CD8-positive, alpha-beta memory T cell (primary cell): ENCODE measurements around the gene VPS25. TPM values are rescaled to one million over a fixed set of nuclear protein-coding genes. Genes with fewer than 3 reads are reported as not detected.

Experiments used
- CTCF ChIA-PET: fragments of 350-600 bp; sonication (Branson Sonifier 250); formaldehyde crosslinking; loops from one replicate; lab custom pipeline; 2021; ENCODE audit warnings: antibody characterized with exemption; lab: Charles Lee
- POLR2A ChIA-PET: fragments of 350-600 bp; sonication (Branson Sonifier 250); formaldehyde crosslinking; loops from one replicate; lab custom pipeline; 2021; ENCODE audit warnings: antibody characterized with exemption; lab: Charles Lee
- DNase-seq, 5 donors: peaks; one replicate each; pipeline versions ENCODE4 v3.0.0 to v3.0.0-alpha.2; 2020 to 2022; ENCODE audit warnings: mixed read lengths in 1 of 5
- H3K27ac ChIP-seq: one replicate; pipeline ENCODE4 v1.7.0; 2013; ENCODE audit warnings: low read depth, mild to moderate bottlenecking, low read length, moderate library complexity
- H3K27me3 ChIP-seq: 2 replicates; pipeline ENCODE4 v1.7.0; 2013; ENCODE audit warnings: low read length, mild to moderate bottlenecking; ENCODE audit not compliant: insufficient read depth, poor library complexity, severe bottlenecking
- H3K36me3 ChIP-seq: 2 replicates; pipeline ENCODE4 v1.7.0; 2013; ENCODE audit warnings: mild to moderate bottlenecking, low read length, moderate library complexity; ENCODE audit not compliant: insufficient read depth
- H3K4me1 ChIP-seq: 2 replicates; pipeline ENCODE4 v1.7.0; 2013; ENCODE audit warnings: mild to moderate bottlenecking, low read length, moderate library complexity; ENCODE audit not compliant: insufficient read depth
- H3K4me3 ChIP-seq: 2 replicates; pipeline ENCODE4 v1.7.0; 2013; ENCODE audit warnings: mild to moderate bottlenecking, low read length
- H3K9me3 ChIP-seq: 2 replicates; pipeline ENCODE4 v1.7.0; 2013; ENCODE audit warnings: mild to moderate bottlenecking, low read length
- H3K27ac Mint-ChIP-seq, 8 donors: one replicate each; pipeline ENCODE4 v1.8.0; 2020 to 2021; ENCODE audit warnings: mixed read lengths in 8 of 8, mild to moderate bottlenecking in 6 of 8, inconsistent platforms in 3 of 8, moderate library complexity in 3 of 8
- H3K27me3 Mint-ChIP-seq, 2 donors: one replicate each; pipeline ENCODE4 v1.8.0; 2020 to 2021; ENCODE audit warnings: mixed read lengths in 2 of 2, mild to moderate bottlenecking in 1 of 2, moderate library complexity in 1 of 2
- H3K36me3 Mint-ChIP-seq, 3 donors: one replicate each; pipeline ENCODE4 v1.8.0; 2020 to 2021; ENCODE audit warnings: mixed read lengths in 3 of 3, inconsistent platforms in 1 of 3, mild to moderate bottlenecking in 1 of 3
- H3K4me1 Mint-ChIP-seq, 3 donors: one replicate each; pipeline ENCODE4 v1.8.0; 2020 to 2021; ENCODE audit warnings: mixed read lengths in 3 of 3, inconsistent platforms in 1 of 3, mild to moderate bottlenecking in 1 of 3
- H3K4me3 Mint-ChIP-seq, 7 donors: one replicate each; pipeline ENCODE4 v1.8.0; 2020 to 2021; ENCODE audit warnings: mixed read lengths in 7 of 7, mild to moderate bottlenecking in 6 of 7, moderate library complexity in 4 of 7, inconsistent platforms in 2 of 7
- H3K9me3 Mint-ChIP-seq, 5 donors: one replicate each; pipeline ENCODE4 v1.8.0; 2020 to 2022; ENCODE audit warnings: mixed read lengths in 5 of 5, mild to moderate bottlenecking in 3 of 5, moderate library complexity in 2 of 5, inconsistent platforms in 1 of 5
- polyA plus RNA-seq: library from polyadenylated mRNA; unstranded; fragments of 300-500 nt; fragmentation: Illumina TruSeq; gene quantifications from one replicate; pipeline ENCODE4 v1.2.3, GENCODE V29; 2021
- total RNA-seq, 2 experiments: library from RNA; stranded (reverse); gene quantifications; one replicate each; pipeline ENCODE4 v1.2.3, GENCODE V29; 2021

VPS25 gene
- total and polyA plus RNA-seq, 3 experiments from 2014 or later, result 63.8 to 108 (median 101) TPM

DNA sequence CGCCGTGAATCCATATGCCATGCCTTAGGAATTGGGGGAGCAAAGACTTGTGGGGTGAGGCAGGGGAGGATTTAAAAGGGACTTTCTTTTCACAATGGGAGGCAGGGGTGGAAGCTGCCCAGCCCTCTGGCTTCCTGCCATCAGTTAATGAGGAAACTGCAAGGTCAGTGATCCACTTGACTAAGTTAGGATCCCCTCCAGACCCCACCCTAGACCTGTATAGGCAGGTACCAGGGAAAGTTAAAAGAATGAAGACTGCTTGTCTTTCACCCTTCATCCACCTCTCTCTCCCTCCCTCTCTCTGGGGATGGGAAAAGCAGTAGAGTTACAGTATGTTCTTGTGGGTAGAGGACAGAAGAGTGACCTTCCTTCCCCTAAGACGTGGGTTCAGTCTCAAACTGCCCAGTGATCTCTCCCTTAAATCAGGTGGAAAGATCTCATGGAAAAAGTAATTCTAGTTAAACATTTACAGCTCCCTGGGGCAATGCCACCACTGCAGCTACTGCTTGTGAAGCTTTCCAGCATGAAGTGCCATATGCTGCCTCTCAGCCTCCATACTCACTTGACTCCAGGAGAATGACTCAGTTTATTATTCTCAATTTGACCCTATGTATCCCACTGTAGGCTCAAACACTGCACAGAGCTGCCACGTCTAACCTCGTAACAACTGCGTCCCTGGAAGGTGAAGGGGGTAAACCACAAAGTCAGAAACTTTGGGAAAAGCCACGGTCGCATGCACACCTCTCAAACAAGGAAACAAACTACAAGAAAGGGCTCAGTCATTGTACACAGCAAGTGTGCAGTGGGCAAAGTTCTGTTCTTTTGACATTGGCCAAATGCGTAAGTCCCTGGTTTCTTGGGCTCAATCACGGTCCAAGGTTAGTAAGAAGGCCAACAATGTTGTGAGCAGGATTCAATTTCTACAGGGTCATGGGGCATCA is 24.1 kb downstream of the VPS25 start:
- Mint-ChIP-seq H3K4me3 (peak overlapping the region; percentile 94 to 97 (median 95)), H3K27ac (peak overlapping the region in 4 of 8 donors; percentile 39 to 57 (median 52)), H3K27me3 (peaks cover 0 to 3% of the 10 kb centered on the region in 2 donors), H3K9me3 (no peaks in the 10 kb centered on the region), H3K36me3 (peaks cover 0 to 11% (median 5%) of the 10 kb centered on the region in 3 donors), H3K4me1 (peaks cover 22 to 31% (median 31%) of the 10 kb centered on the region in 3 donors)
- Histone ChIP-seq H3K4me1 (peaks cover 18% of the 10 kb centered on the region), H3K27ac (peak overlapping the region; percentile 27), H3K4me3 (peak overlapping the region; percentile 67), H3K27me3 (no peaks in the 10 kb centered on the region), H3K9me3 (no peaks in the 10 kb centered on the region), H3K36me3 (no peaks in the 10 kb centered on the region)
- ChIA-PET POLR2A (interaction anchor here (0.8 kb wide), 1 partner anchor 24 kb away, joined by 3 read pairs; the partner anchor contains the start of gene VPS25), CTCF (no interaction called here)
- no peak for DNase-seq

DNA sequence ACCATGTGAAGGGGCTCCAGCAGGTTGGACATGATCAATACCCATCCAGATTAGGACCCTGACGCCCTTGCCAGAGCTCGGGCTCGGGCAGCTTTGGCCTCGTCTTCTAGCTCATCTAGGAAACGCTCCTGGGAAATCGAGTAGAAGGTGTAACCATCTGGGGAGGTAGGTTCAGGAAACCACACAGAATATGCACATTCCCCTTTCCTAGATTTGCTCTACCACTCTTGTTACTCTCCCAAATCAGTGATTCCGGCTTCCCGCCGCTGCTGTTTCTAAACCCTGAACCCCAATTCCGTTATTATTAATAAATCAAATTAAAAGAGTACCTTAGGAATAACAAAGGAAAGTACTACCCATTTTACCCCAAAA is 24.7 kb downstream of the VPS25 start:
- Histone ChIP-seq H3K4me3 (peak overlapping the region; percentile 67), H3K36me3 (no peaks in the 10 kb centered on the region), H3K27ac (peak overlapping the region; percentile 27), H3K27me3 (no peaks in the 10 kb centered on the region), H3K4me1 (peaks cover 18% of the 10 kb centered on the region), H3K9me3 (no peaks in the 10 kb centered on the region)
- Mint-ChIP-seq H3K9me3 (no peaks in the 10 kb centered on the region), H3K4me1 (peaks cover 22 to 31% (median 31%) of the 10 kb centered on the region in 3 donors), H3K4me3 (peak overlapping the region; percentile 94 to 97 (median 95)), H3K36me3 (peaks cover 0 to 11% (median 5%) of the 10 kb centered on the region in 3 donors), H3K27me3 (peaks cover 0 to 3% of the 10 kb centered on the region in 2 donors), H3K27ac (peak overlapping the region in 7 of 8 donors; percentile 40 to 93 (median 90))
- CTCF ChIA-PET, result interaction anchor here (0.7 to 1.0 kb wide), 2 partner anchors 26 to 34 kb away, joined by 3 to 4 read pairs; partner anchors contain the start of gene BECN1
- POLR2A ChIA-PET, result interaction anchor here (0.8 to 1.5 kb wide), 2 partner anchors 25 to 26 kb away, joined by 3 to 8 read pairs; partner anchors contain the start of genes BECN1 and VPS25
- DNase-seq, result no peak

DNA sequence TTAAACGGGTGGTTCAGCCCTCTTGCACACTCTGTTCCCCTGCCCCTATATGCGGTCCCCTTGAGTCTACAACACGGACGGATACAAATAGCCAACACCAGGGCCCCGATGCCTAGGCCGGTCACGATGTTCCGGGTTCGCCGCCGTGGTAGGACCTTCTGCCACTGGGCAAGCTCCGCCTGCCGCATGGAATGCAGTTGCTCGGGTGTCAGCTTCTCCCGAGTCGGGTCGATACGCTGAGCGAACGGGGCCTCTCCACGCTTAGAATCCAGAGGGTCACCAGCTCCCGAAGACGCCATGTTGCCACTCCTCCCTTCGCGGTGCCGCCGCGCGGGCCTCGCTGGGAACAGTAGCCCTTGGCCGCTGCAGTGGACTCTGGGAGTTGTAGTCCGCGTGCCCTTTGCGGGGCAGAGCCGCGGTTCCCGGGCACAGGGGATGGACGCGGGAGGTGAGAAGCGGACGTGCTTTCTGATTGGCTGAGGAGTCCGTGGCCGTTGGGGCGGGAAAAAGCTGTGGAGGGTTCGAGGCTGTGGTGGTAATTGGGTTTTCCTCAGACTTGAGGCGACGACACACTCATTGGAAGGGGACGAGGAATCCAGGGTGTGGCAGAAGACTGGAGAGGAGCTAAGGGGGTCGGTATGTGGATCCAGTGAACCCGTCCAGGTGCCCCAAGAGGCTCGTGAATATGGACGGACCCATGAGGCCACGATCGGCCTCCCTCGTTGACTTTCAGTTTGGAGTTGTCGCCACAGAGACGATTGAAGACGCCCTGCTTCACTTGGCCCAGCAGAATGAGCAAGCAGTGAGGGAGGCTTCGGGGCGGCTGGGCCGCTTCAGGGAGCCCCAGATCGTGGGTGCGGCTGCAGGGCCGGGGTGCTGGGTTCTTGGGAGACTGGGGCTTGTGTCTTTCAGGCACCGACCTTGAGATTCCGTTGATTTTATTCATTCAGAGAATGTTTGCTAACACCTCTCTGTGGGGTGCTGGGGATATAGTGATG is 25.4 kb downstream of the VPS25 start, which contains the start of the genes CNTD1 and COA3:
TSS of gene CNTD1 (plus strand) at position 479 of the 998 bp plus-strand sequence. CDS start at position 686, 207 bp downstream.
TSS of gene COA3 (minus strand) at position 322 of the 998 bp plus-strand sequence. CDS start at position 299, 23 bp downstream.
- Histone ChIP-seq H3K4me3 (peak within 1 kb of the TSS; percentile 67), H3K4me1 (peaks cover 18% of the 10 kb centered on the region), H3K9me3 (no peaks in the 10 kb centered on the region), H3K27ac (peak within 1 kb of the TSS; percentile 27), H3K36me3 (no peaks in the 10 kb centered on the region), H3K27me3 (no peaks in the 10 kb centered on the region)
- Mint-ChIP-seq H3K4me1 (peaks cover 22 to 31% (median 31%) of the 10 kb centered on the region in 3 donors), H3K9me3 (no peaks in the 10 kb centered on the region), H3K27me3 (peaks cover 0 to 3% of the 10 kb centered on the region in 2 donors), H3K4me3 (peak within 1 kb of the TSS; percentile 94 to 97 (median 95)), H3K36me3 (peaks cover 0 to 11% (median 5%) of the 10 kb centered on the region in 3 donors), H3K27ac (peak within 1 kb of the TSS in 7 of 8 donors; percentile 40 to 93 (median 90))
- peak; percentile 54 to 76 (median 58) for DNase-seq
- POLR2A ChIA-PET, result interaction anchor here (0.7 to 1.5 kb wide), 3 partner anchors 21 to 26 kb away, joined by 3 to 8 read pairs (median 3); partner anchors contain the start of genes BECN1 and VPS25
- CTCF ChIA-PET, result interaction anchor here (0.7 to 1.0 kb wide), 2 partner anchors 25 to 35 kb away, joined by 3 to 4 read pairs; partner anchors contain the start of gene BECN1

DNA sequence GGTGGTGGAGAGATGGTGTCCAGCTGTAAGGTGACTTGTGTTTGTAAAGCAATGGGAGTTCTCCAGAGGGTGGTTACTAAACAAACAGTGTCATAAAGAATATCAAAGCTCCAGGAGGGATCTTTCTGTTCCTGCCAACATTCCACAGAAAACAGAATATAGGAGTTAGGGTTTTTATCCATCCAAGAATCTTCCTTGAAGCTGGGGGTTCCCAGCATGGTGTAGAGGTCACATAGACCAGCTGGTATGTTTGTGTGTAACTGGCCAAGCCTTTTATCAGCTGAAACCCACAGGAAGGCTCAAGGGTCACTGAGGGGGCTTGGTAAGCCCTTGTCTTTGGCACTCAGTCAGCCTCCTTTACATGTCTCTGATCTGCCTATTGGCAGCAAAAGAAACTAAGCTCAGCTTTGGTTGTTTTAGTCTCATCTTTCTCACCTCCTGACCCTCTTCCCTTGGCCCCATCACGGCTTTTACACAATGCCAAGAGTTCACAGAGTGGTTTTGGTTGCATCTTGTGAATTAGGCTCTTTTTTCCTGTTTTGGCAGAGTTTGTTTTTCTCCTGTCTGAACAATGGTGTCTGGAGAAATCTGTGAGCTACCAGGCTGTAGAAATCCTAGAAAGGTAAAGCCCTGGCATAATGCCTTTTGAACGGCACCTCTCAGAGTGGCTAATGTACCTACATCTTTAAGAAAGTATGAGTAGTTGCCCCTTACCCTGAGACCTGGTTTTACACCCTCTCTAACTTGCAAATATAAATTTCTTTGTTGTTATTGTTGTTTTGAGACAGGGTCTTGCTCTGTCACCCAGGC is 30.0 kb downstream of the VPS25 start:
- no peak for DNase-seq
- ChIA-PET POLR2A (no interaction called here), CTCF (interaction anchor here (1.9 kb wide), 1 partner anchor 15 kb away, joined by 4 read pairs; no protein-coding TSS in a partner anchor)
- Histone ChIP-seq H3K4me1 (peaks cover 4% of the 10 kb centered on the region), H3K36me3 (no peaks in the 10 kb centered on the region), H3K9me3 (no peaks in the 10 kb centered on the region), H3K27ac (no peak overlapping the region), H3K4me3 (no peak overlapping the region), H3K27me3 (no peaks in the 10 kb centered on the region)
- Mint-ChIP-seq H3K4me3 (no peak overlapping the region), H3K4me1 (peaks cover 6 to 10% (median 6%) of the 10 kb centered on the region in 3 donors), H3K36me3 (peaks cover 0 to 7% (median 0%) of the 10 kb centered on the region in 3 donors), H3K9me3 (no peaks in the 10 kb centered on the region), H3K27me3 (peaks cover 0 to 3% of the 10 kb centered on the region in 2 donors), H3K27ac (peak overlapping the region in 1 of 8 donors; percentile 78)

DNA sequence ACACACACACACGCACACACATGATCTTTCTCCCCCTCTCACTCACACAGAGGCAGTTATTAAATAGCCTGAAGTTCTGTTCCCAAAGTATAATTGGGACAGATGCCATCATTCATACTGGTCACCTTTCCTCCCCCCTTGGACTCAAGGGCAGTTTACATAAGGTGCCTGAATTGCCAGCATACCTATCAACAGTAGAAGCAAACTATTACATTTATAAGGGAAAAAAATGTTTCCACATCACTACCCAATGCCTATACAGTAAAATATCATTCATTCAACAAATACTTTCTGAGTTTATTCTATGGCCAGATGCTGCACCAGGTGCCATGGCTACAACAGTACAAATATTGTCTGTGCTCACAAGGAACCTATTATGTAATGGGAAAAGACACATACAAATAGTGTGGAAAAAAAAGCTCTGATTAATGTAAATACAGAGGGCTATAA is 31.7 kb downstream of the VPS25 start:
- POLR2A ChIA-PET, result no interaction called here
- Mint-ChIP-seq H3K27ac (peak overlapping the region in 2 of 8 donors; percentile 47 to 69), H3K4me1 (peaks cover 0 to 1% (median 0%) of the 10 kb centered on the region in 3 donors), H3K36me3 (peaks cover under 1 to 16% (median 2%) of the 10 kb centered on the region in 3 donors), H3K27me3 (no peaks in the 10 kb centered on the region), H3K4me3 (peak overlapping the region in 1 of 7 donors; percentile 53), H3K9me3 (no peaks in the 10 kb centered on the region)
- no peak overlapping the region for H3K4me3 ChIP-seq
- H3K27me3 ChIP-seq, result no peaks in the 10 kb centered on the region
- CTCF ChIA-PET, result interaction anchor here (1.7 kb wide), 1 partner anchor 19 kb away, joined by 4 read pairs; the partner anchor contains the start of gene BECN1
- H3K36me3 ChIP-seq, result peaks cover 1% of the 10 kb centered on the region
- no peaks in the 10 kb centered on the region for H3K9me3 ChIP-seq
- DNase-seq, result no peak
- no peak overlapping the region for H3K27ac ChIP-seq
- no peaks in the 10 kb centered on the region for H3K4me1 ChIP-seq

DNA sequence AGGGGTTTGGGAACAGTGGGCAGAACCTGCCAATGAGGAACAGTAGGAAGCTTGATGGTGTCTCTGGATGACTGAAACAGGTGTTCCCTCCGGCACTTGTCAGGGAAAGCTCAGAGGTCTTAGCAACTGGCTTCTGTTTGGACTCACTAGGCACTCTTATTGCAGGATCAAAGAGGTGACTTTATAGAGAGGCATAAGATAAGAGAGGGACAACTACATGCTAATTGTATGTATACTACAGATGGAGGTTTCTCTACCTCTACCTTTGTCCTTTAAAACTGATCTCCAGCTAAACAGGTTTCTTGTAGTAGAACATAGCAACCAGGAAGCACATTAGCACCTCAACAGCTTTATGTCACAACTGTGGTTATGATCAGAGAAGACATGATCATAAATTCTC is 33.0 kb downstream of the VPS25 start:
- Mint-ChIP-seq H3K4me3 (no peak overlapping the region), H3K9me3 (no peaks in the 10 kb centered on the region), H3K27ac (no peak overlapping the region), H3K4me1 (no peaks in the 10 kb centered on the region), H3K27me3 (no peaks in the 10 kb centered on the region), H3K36me3 (peaks cover 4 to 28% (median 7%) of the 10 kb centered on the region in 3 donors)
- Histone ChIP-seq H3K27ac (no peak overlapping the region), H3K27me3 (no peaks in the 10 kb centered on the region), H3K36me3 (peaks cover 12% of the 10 kb centered on the region), H3K9me3 (no peaks in the 10 kb centered on the region), H3K4me1 (no peaks in the 10 kb centered on the region), H3K4me3 (no peak overlapping the region)
- DNase-seq, result no peak
- ChIA-PET POLR2A (no interaction called here), CTCF (interaction anchor here (1.7 kb wide), 1 partner anchor 17 kb away, joined by 4 read pairs; the partner anchor contains the start of gene BECN1)
